Heart right ventricle (tissue), 16 donors: Measurements from ENCODE around the gene FBP1. TPM values are rescaled to one million over a fixed set of nuclear protein-coding genes. Genes with fewer than 3 reads are reported as not detected.
"Not testable (repeated sequence)": the region's sequence is repeated elsewhere in the genome, so short reads cannot be mapped to it uniquely, and the experiment has no call there.

ENCODE experiments used
- ATAC-seq, 8 donors: fragments of 200-7000 bp; cut with Tn5 transposase; one replicate each; pipeline ENCODE4 v1.9.1; 2020; ENCODE audit warnings: mild to moderate bottlenecking in 8 of 8, moderate library complexity in 8 of 8, moderate number of reproducible peaks in 1 of 8
- DNase-seq, 2 donors: peaks; one replicate each; pipeline ENCODE4 v3.0.0-alpha.2; 2020
- H3K27ac ChIP-seq, 10 donors: fragments of 200-600 bp; sonication (generic) in 2 of 10; one replicate each; pipeline versions ENCODE4 v1.5.0 to v1.8.0; 2020 to 2022; ENCODE audit warnings: mild to moderate bottlenecking in 3 of 10
- H3K27me3 ChIP-seq, 7 donors: fragments of 200-600 bp; one replicate each; pipeline ENCODE4 v1.8.0; 2021 to 2022; ENCODE audit warnings: mild to moderate bottlenecking in 2 of 7
- H3K36me3 ChIP-seq, 9 donors: fragments of 200-600 bp; sonication (generic) in 1 of 9; one replicate each; pipeline versions ENCODE4 v1.5.0 to v1.8.0; 2020 to 2022; ENCODE audit warnings: mild to moderate bottlenecking in 2 of 9
- H3K4me1 ChIP-seq, 9 donors: fragments of 200-600 bp; sonication (generic) in 1 of 9; one replicate each; pipeline versions ENCODE4 v1.5.0 to v1.8.0; 2020 to 2022; ENCODE audit warnings: mild to moderate bottlenecking in 4 of 9
- H3K4me3 ChIP-seq, 10 donors: fragments of 200-600 bp; sonication (generic) in 2 of 10; one replicate each; pipeline versions ENCODE4 v1.5.0 to v1.8.0; 2020 to 2022; ENCODE audit warnings: mild to moderate bottlenecking in 7 of 10, moderate library complexity in 2 of 10
- H3K9me3 ChIP-seq, 11 donors: fragments of 200-600 bp in 10 of 11; sonication (generic) in 2 of 11; one replicate each; pipeline versions ENCODE4 v1.5.0 to v1.8.0; 2013 to 2022; ENCODE audit warnings: mild to moderate bottlenecking in 2 of 11, control low read depth in 1 of 11, moderate library complexity in 1 of 11
- WGBS, 2 donors: extraction: QIAGEN DNeasy Blood & Tissue Kit; methylation state at CpG; one replicate each; pipeline ENCODE4 v1.1.7; 2013; ENCODE audit warnings: inconsistent platforms in 1 of 2; 5-methylcytosine and 5-hydroxymethylcytosine counted together
- intact Hi-C, 10 donors: fragments of 100-400 bp; cut with DNase I; formaldehyde crosslinking; loops; one replicate each; pipeline versions ENCODE4 v1.11.1 to v1.14.2; 2022
- polyA plus RNA-seq, 2 donors: library from polyadenylated mRNA; stranded (reverse); fragments of 200-250 nt; gene quantifications; one replicate each; pipeline ENCODE4 v1.2.3, GENCODE V29; 2013
- total RNA-seq, 10 donors: library from RNA; stranded (reverse); fragmentation: NEBNext Ultra II Directional in 3 of 10; extraction: Animal tissue kit (Norgen Biotek cat#: 25700) in 3 of 10; gene quantifications; one replicate each; pipeline versions ENCODE4 v1.2.1 to v1.2.4, GENCODE V29; 2021 to 2023
- TF ChIP-seq, protein P1 (sequence below), 9 donors: fragments of 200-600 bp; sonication (generic) in 2 of 9; IDR thresholded peaks; one replicate each; pipeline versions ENCODE4 v1.5.0 to v1.8.0; 2021 to 2022; ENCODE audit warnings: antibody characterized with exemption in 9 of 9, mild to moderate bottlenecking in 5 of 9, moderate library complexity in 1 of 9
- donor health status: Arrhythmogenic right ventricular cardiomyopathy.
- donor health status: ischemic (EF 13 %, LVEDD 7.1; RV severe dilation, severe dysfunction).
- donor health status: healthy with polysubstance abuse.
- donor health status: DM: no; HTN: yes; CAD: no.
- donor health status: DM: no; HTN: no; CAD: no.
- donor health status: ischemic (EF 25% LVEDD 6.9; RV normal size, moderate dysfunction).
- donor health status: ischemic (EF 25% LVEDD 5.7; RV mildly dilated, moderate dysfunction).
- donor health status: healthy.
- donor health status: DM: yes; HTN: yes; CAD: no.
- donor health status: Ischemic cardiomyopathy.
- donor health status: ischemic (EF 35%, LVEDD 5.7; RV mildly dilated, moderate dysfunction).
- donor health status: nonischemic (EF 11% LVEDD 7.7; RV severe dilation, severe dysfunction).
- donor health status: DM: yes; HTN: yes; CAD: no.
- donor health status: PGD.
- donor health status: ischemic (EF 29% LVEDD 5.4; RV normal size, mild dysfunction).
- donor health status: nonischemic (EF 23%, LVEDD 6.1; RV moderate dilation, normal function).

Gene FBP1
- total and polyA plus RNA-seq, 12 donors = 0.16 to 9.7 (median 0.57) TPM

DNA sequence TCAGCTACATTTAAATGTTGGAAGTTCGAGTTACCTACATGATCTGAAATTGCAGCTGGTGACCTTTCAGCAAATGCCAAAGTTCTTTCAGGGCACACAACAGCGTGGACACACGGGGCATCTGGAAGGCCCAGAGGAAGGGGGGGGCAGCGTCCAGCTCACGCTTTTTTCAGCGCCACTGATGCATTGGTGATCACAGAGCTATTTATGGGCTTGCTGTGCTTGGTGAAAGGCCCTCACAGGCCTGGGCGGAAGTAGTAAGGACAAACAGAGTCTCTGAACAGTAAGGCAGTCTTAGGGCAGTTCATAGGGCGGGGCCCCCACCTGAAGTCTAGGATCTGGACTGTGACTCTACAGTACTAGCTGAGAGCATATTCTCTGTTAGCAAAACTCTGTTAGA lies 39.1 kb downstream of the FBP1 start:
- no peak for DNase-seq
- ATAC-seq = peak in 1 of 8 donors; percentile 38
- H3K27me3 ChIP-seq = peaks cover 0 to 10% (median 0%) of the 10 kb centered on the region in 7 donors
- H3K36me3 ChIP-seq = no peaks in the 10 kb centered on the region
- no peaks in the 10 kb centered on the region for H3K9me3 ChIP-seq
- no peak overlapping the region for H3K4me3 ChIP-seq
- TF ChIP-seq, protein P1, sequence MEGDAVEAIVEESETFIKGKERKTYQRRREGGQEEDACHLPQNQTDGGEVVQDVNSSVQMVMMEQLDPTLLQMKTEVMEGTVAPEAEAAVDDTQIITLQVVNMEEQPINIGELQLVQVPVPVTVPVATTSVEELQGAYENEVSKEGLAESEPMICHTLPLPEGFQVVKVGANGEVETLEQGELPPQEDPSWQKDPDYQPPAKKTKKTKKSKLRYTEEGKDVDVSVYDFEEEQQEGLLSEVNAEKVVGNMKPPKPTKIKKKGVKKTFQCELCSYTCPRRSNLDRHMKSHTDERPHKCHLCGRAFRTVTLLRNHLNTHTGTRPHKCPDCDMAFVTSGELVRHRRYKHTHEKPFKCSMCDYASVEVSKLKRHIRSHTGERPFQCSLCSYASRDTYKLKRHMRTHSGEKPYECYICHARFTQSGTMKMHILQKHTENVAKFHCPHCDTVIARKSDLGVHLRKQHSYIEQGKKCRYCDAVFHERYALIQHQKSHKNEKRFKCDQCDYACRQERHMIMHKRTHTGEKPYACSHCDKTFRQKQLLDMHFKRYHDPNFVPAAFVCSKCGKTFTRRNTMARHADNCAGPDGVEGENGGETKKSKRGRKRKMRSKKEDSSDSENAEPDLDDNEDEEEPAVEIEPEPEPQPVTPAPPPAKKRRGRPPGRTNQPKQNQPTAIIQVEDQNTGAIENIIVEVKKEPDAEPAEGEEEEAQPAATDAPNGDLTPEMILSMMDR (IDR thresholded peaks at IDR 0.05) = no peak
- H3K27ac ChIP-seq = no peak overlapping the region
- intact Hi-C loops = no loop called here
- peaks cover 0 to 4% (median 0%) of the 10 kb centered on the region in 9 donors for H3K4me1 ChIP-seq
- WGBS, 2 donors = 79 to 81% methylated on average over 8 of the region's 8 CpGs

DNA sequence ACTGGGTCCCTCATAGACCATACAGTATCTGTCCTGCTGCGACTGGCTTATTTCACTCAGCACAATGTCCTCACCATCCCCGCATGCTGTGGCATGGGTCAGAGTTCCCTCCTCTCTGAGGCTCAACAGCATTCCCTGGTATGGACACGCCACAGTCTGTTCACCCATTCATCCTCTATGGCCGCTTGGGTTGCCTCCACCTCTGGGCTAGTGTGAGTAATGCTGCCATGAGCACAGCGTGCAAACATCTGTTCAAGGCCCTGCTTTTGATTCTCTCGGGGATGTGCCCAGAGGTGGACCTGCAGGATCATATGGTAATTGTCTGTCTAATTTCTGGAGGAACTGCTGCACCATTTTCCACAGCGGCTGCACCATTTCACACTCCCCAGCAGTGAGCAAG lies 40.2 kb downstream of the FBP1 start:
- Histone ChIP-seq H3K4me1 (peaks cover 0 to 4% (median 0%) of the 10 kb centered on the region in 9 donors), H3K4me3 (no peak overlapping the region), H3K9me3 (no peaks in the 10 kb centered on the region), H3K27me3 (peaks cover 0 to 7% (median 0%) of the 10 kb centered on the region in 7 donors), H3K36me3 (no peaks in the 10 kb centered on the region), H3K27ac (no peak overlapping the region)
- 76 to 89% methylated on average over 7 of the region's 7 CpGs for WGBS, 2 donors
- TF ChIP-seq, protein P1 (IDR thresholded peaks at IDR 0.05) = no peak
- DNase-seq (no peak), ATAC-seq (no peak)
- intact Hi-C loops = no loop called here

DNA sequence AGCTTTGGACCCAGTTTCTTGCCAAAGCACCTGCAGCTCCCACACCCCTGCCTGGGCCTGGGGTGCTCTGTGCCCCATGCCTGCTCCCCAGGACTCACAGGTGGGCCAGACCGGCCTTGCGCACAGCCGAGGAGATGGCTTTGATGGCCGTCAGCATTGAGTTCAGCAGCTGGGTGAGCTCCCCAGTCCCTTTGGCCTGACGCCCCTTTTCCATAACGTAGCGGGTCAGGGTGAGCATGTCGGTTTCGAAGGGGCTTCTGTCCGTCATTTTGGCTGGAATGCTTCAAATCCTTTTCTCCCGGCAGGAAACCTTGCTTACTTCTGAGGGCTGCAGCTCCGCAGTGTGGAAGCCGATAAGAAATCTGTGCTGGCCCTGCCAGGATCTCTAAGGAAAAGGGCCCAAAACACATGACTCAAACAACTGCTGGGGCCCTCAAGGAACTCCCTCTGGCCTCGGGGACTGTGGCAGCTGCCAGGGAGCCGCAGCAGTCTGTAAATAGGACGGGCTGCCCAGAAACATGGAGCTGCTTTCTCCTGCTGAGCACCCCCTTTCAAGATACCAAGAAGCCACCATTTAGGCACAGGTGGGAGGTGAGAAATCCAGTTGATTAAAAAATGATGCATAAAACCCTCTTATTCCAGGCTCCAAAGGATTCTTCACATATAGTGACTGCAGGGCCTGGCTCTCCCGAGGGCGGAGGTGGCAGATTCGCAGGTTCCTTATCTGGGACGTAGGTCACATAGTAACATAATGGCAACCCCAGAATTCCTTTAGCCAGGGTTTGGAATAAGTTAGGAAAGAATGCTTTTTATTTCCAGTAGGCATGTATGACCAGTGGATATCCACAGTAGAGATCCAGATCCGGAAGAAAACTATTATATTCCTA lies 45.6 kb downstream of the FBP1 start, which contains the start of gene FBP2:
Gene FBP2, minus strand, starts transcription at position 366 of the 887 bp plus-strand sequence. Its CDS starts 98 bp downstream, at position 268.
- no peaks in the 10 kb centered on the region for H3K4me1 ChIP-seq
- 52 to 58% methylated on average over 21 of the region's 21 CpGs for WGBS, 2 donors
- ATAC-seq = no peak

DNA sequence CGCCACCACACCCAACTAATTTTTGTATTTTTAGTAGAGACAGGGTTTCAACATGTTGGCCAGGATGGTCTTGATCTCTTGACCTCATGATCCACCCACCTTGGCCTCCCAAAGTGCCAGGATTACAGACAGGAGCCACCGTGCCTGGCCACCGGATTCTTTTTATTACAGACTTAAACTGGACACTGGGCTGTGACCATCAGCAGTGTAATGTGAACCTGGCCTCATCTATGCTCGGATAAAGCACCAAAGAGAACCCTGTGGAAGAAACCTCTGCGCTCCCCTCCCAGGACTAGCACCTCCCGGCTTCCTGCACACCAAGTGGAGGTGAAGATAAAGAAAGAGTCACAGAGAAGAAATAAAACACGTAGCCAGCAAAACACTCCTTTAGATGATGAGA lies 46.6 kb downstream of the FBP1 start:
- peaks cover 0 to 28% (median 6%) of the 10 kb centered on the region in 7 donors for H3K27me3 ChIP-seq
- H3K36me3 ChIP-seq, intact Hi-C loops, H3K9me3 ChIP-seq, H3K4me1 ChIP-seq, ATAC-seq, H3K27ac ChIP-seq, DNase-seq, H3K4me3 ChIP-seq: not testable (repeated sequence)
- 55 to 86% methylated on average over 7 of the region's 7 CpGs for WGBS, 2 donors

More for the DNA sequence above, 45.6 kb downstream of the FBP1 start, which contains the start of gene FBP2:
- no peaks in the 10 kb centered on the region for H3K36me3 ChIP-seq
- no peaks in the 10 kb centered on the region for H3K9me3 ChIP-seq
- no peak within 1 kb of the TSS for H3K27ac ChIP-seq
- TF ChIP-seq, protein P1 (IDR thresholded peaks at IDR 0.05) = no peak
- H3K27me3 ChIP-seq = peaks cover 0 to 17% (median 5%) of the 10 kb centered on the region in 7 donors
- H3K4me3 ChIP-seq = no peak within 1 kb of the TSS
- DNase-seq = no peak
- intact Hi-C loops = no loop called here

DNA sequence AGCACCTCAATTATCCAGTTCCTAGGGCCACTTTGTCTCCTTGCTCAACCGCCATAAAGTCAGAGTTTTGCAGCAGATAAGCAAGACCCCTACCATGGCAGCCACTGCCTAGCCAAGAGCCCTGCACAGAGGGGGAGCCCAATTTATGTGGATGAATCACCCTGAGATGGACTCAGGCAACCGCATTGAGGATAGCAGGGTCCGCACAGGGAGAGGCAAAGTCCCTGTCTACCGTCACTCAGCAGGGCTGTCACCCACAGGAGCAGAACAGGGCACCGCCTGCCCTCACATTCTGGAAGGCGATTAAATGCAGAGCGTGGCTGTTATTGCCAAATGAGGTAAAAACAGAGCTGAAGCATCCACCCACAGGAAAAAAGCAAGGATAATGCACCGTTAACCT lies 47.4 kb downstream of the FBP1 start:
- no peaks in the 10 kb centered on the region for H3K9me3 ChIP-seq
- 60 to 72% methylated on average over 8 of the region's 8 CpGs for whole genome bisulfite sequencing, 2 donors
- no peaks in the 10 kb centered on the region for H3K4me1 ChIP-seq
- no peak overlapping the region for H3K27ac ChIP-seq
- peaks cover 0 to 33% (median 9%) of the 10 kb centered on the region in 7 donors for H3K27me3 ChIP-seq
- TF ChIP-seq, protein P1 (IDR thresholded peaks at IDR 0.05) = no peak
- no peaks in the 10 kb centered on the region for H3K36me3 ChIP-seq
- DNase-seq = no peak
- intact Hi-C loops = no loop called here
- ATAC-seq = no peak
- no peak overlapping the region for H3K4me3 ChIP-seq

DNA sequence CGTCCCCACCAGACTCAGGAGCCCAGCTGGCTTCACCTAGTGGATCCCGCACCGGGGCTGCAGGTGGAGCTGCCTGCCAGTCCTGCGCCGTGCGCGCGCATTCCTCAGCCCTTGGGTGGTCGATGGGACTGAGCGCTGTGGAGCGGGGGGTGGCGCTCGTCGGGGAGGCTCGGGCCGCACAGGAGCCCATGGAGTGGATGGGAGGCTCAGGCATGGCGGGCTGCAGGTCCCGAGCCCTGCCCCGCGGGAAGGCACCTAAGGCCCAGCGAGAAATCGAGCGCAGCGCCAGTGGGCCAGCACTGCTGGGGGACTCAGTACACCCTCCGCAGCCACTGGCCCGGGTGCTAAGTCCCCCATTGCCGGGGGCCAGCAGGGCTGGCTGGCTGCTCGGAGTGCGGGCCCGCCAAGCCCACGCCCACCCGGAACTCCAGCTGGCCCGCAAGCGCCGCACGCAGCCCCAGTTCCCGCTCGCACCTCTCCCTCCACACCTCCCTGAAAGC lies 48.2 kb downstream of the FBP1 start:
- H3K4me1 ChIP-seq, H3K27ac ChIP-seq, intact Hi-C loops, ATAC-seq, H3K36me3 ChIP-seq, DNase-seq, H3K4me3 ChIP-seq, H3K9me3 ChIP-seq: not testable (repeated sequence)
- WGBS, 2 donors = 51 to 85% methylated on average over 30 to 34 of the region's 38 CpGs
- peaks cover 0 to 34% (median 12%) of the 10 kb centered on the region in 7 donors for H3K27me3 ChIP-seq
